Astrocyte (in vitro differentiated cells and primary cell): ENCODE data around the gene EXOC6B. TPM values are rescaled to one million over a fixed set of nuclear protein-coding genes. Genes with fewer than 3 reads are reported as not detected.

Experiments used
- DNase-seq: peaks from one replicate; pipeline ENCODE4 v3.0.0-alpha.2; 2010; ENCODE audit warnings: low read depth
- FAIRE-seq: peaks from 2 replicates; lab custom pipeline; 2011; peaks lifted over from hg19 to GRCh38; lab: Jason Lieb, UNC
- H2AFZ ChIP-seq: 2 replicates; pipeline ENCODE4 v1.6.0; 2012; ENCODE audit warnings: low read depth, low read length, inconsistent platforms
- H3K27ac ChIP-seq: 2 replicates; pipeline ENCODE4 v1.5.1; 2011; ENCODE audit warnings: low read depth, low read length, inconsistent platforms
- H3K27me3 ChIP-seq: 2 replicates; pipeline ENCODE4 v1.6.0; 2011; ENCODE audit warnings: low read length, inconsistent platforms; ENCODE audit not compliant: insufficient read depth
- H3K36me3 ChIP-seq: 2 replicates; pipeline ENCODE4 v1.5.1; 2011; ENCODE audit warnings: low read length, inconsistent platforms; ENCODE audit not compliant: insufficient read depth
- H3K4me1 ChIP-seq: 2 replicates; pipeline ENCODE4 v1.5.1; 2011; ENCODE audit warnings: low read length, inconsistent platforms; ENCODE audit not compliant: insufficient read depth
- H3K4me2 ChIP-seq: 2 replicates; pipeline ENCODE4 v1.6.0; 2012; ENCODE audit warnings: low read length, inconsistent platforms
- H3K4me3 ChIP-seq: 2 replicates; pipeline ENCODE4 v1.5.1; 2011; ENCODE audit warnings: low read depth, mild to moderate bottlenecking, low read length, inconsistent platforms; ENCODE audit not compliant: insufficient read depth
- H3K79me2 ChIP-seq: 2 replicates; pipeline ENCODE4 v1.6.0; 2012; ENCODE audit warnings: mild to moderate bottlenecking, low read length, inconsistent platforms; ENCODE audit not compliant: insufficient read depth
- H3K9ac ChIP-seq: 2 replicates; pipeline ENCODE4 v1.6.0; 2012; ENCODE audit warnings: mild to moderate bottlenecking, low read length, inconsistent platforms
- H3K9me3 ChIP-seq: 2 replicates; pipeline ENCODE4 v1.5.1; 2012; ENCODE audit warnings: low read depth, mild to moderate bottlenecking, low read length, inconsistent platforms; ENCODE audit not compliant: insufficient read depth
- H4K20me1 ChIP-seq: 2 replicates; pipeline ENCODE4 v1.6.0; 2012; ENCODE audit warnings: low read length, inconsistent platforms; ENCODE audit not compliant: insufficient read depth
- H3K27ac Mint-ChIP-seq: one replicate; pipeline ENCODE4 v1.8.0; 2021; ENCODE audit warnings: mild to moderate bottlenecking, mixed read lengths; ENCODE audit not compliant: unreplicated experiment
- H3K27me3 Mint-ChIP-seq: one replicate; pipeline ENCODE4 v1.8.0; 2021; ENCODE audit warnings: low read depth, mixed read lengths; ENCODE audit not compliant: unreplicated experiment
- H3K36me3 Mint-ChIP-seq: one replicate; pipeline ENCODE4 v1.8.0; 2021; ENCODE audit warnings: low read depth, mixed read lengths; ENCODE audit not compliant: unreplicated experiment
- H3K4me1 Mint-ChIP-seq: one replicate; pipeline ENCODE4 v1.8.0; 2021; ENCODE audit warnings: low read depth, mixed read lengths; ENCODE audit not compliant: unreplicated experiment
- H3K4me3 Mint-ChIP-seq: one replicate; pipeline ENCODE4 v1.8.0; 2021; ENCODE audit warnings: mild to moderate bottlenecking, moderate library complexity, mixed read lengths; ENCODE audit not compliant: unreplicated experiment
- H3K9me3 Mint-ChIP-seq: one replicate; pipeline ENCODE4 v1.8.0; 2021; ENCODE audit warnings: mild to moderate bottlenecking, mixed read lengths; ENCODE audit not compliant: unreplicated experiment
- CTCF ChIP-seq: IDR thresholded peaks from 2 replicates; pipeline ENCODE4 v1.5.1; 2011; ENCODE audit warnings: low read depth, mild to moderate bottlenecking, inconsistent platforms, low read length, moderate library complexity; ENCODE audit not compliant: insufficient read depth
- EZH2 ChIP-seq: IDR thresholded peaks from 2 replicates; pipeline ENCODE4 v1.6.1; 2012; ENCODE audit warnings: mild to moderate bottlenecking, low read length, inconsistent platforms; ENCODE audit not compliant: insufficient read depth
- total RNA-seq: library from RNA; stranded (reverse); gene quantifications from 2 replicates; pipeline ENCODE4 v1.2.1, GENCODE V29; 2021

Gene EXOC6B
- total RNA-seq, 1 donor from 2014 or later: 31.8 TPM

GRCh38 chr2:72835403-72835802, 9.6 kb upstream of the EXOC6B start:
- Mint-ChIP-seq H3K36me3 (no peaks in the 10 kb centered on the region), H3K4me1 (no peaks in the 10 kb centered on the region), H3K9me3 (no peaks in the 10 kb centered on the region), H3K27ac (no peak overlapping the region), H3K4me3 (no peak overlapping the region), H3K27me3 (peaks cover 11% of the 10 kb centered on the region)
- Histone ChIP-seq H3K27me3 (peaks cover 9% of the 10 kb centered on the region), H3K4me1 (no peaks in the 10 kb centered on the region), H3K36me3 (no peaks in the 10 kb centered on the region), H3K79me2 (no peaks in the 10 kb centered on the region), H4K20me1 (no peaks in the 10 kb centered on the region), H3K4me2 (no peak overlapping the region), H3K4me3 (no peak overlapping the region), H2AFZ (no peak overlapping the region), H3K9me3 (no peaks in the 10 kb centered on the region), H3K9ac (no peak overlapping the region), H3K27ac (no peak overlapping the region)
- FAIRE-seq (no peak), DNase-seq (no peak)
- TF ChIP-seq EZH2: no peak
- no peak for TF ChIP-seq CTCF

- FAIRE-seq: no peak
- no peak overlapping the region for H3K27ac Mint-ChIP-seq
These were observed 8.8 kb upstream of the EXOC6B start for GRCh38 chr2:72834596-72834995.

More at GRCh38 chr2:72834596-72834995, 8.8 kb upstream of the EXOC6B start:
- Mint-ChIP-seq H3K36me3 (no peaks in the 10 kb centered on the region), H3K9me3 (no peaks in the 10 kb centered on the region), H3K4me3 (no peak overlapping the region), H3K27me3 (peaks cover 8% of the 10 kb centered on the region), H3K4me1 (no peaks in the 10 kb centered on the region)
- H3K4me1 ChIP-seq: no peaks in the 10 kb centered on the region
- no peak overlapping the region for H3K27ac ChIP-seq
- H3K36me3 ChIP-seq: no peaks in the 10 kb centered on the region
- H2AFZ ChIP-seq: no peak overlapping the region
- H3K9ac ChIP-seq: no peak overlapping the region
- H3K4me2 ChIP-seq: no peak overlapping the region
- H3K79me2 ChIP-seq: no peaks in the 10 kb centered on the region
- DNase-seq: no peak
- H3K9me3 ChIP-seq: no peaks in the 10 kb centered on the region
- H3K27me3 ChIP-seq: peaks cover 9% of the 10 kb centered on the region
- H3K4me3 ChIP-seq: no peak overlapping the region
- TF ChIP-seq EZH2 (no peak), CTCF (no peak)
- H4K20me1 ChIP-seq: no peaks in the 10 kb centered on the region
